Kidney epithelial cell (primary cell): Measurements from ENCODE around the gene CRHR2. TPM values are rescaled to one million over a fixed set of nuclear protein-coding genes. Genes with fewer than 3 reads are reported as not detected.

Source experiments
- DNase-seq: peaks from one replicate; pipeline ENCODE4 v3.0.0-alpha.2; 2010; ENCODE audit warnings: low read depth
- H3K27me3 ChIP-seq: 2 replicates; pipeline ENCODE4 v1.6.0; 2011; ENCODE audit warnings: low read length; ENCODE audit not compliant: control insufficient read depth, insufficient read depth
- H3K36me3 ChIP-seq: 2 replicates; pipeline ENCODE4 v1.5.1; 2011; ENCODE audit warnings: low read length; ENCODE audit not compliant: control insufficient read depth, insufficient read depth
- H3K4me3 ChIP-seq: 2 replicates; pipeline ENCODE4 v1.5.1; 2011; ENCODE audit warnings: low read depth, mild to moderate bottlenecking, control low read depth, low read length
- total RNA-seq: library from RNA; depleted of rRNA; stranded (reverse); fragments of >200 nt; gene quantifications from 2 replicates; pipeline ENCODE4 v1.2.3, GENCODE V29; 2015
- TF ChIP-seq, protein P1 (sequence below): IDR thresholded peaks from 2 replicates; pipeline ENCODE4 v1.5.1; 2011; ENCODE audit warnings: mild to moderate bottlenecking, moderate library complexity, low read length, control low read depth, inconsistent platforms; ENCODE audit not compliant: insufficient read depth, poor library complexity, severe bottlenecking

Gene CRHR2
- total RNA-seq, 1 donor from 2014 or later = not detected

DNA sequence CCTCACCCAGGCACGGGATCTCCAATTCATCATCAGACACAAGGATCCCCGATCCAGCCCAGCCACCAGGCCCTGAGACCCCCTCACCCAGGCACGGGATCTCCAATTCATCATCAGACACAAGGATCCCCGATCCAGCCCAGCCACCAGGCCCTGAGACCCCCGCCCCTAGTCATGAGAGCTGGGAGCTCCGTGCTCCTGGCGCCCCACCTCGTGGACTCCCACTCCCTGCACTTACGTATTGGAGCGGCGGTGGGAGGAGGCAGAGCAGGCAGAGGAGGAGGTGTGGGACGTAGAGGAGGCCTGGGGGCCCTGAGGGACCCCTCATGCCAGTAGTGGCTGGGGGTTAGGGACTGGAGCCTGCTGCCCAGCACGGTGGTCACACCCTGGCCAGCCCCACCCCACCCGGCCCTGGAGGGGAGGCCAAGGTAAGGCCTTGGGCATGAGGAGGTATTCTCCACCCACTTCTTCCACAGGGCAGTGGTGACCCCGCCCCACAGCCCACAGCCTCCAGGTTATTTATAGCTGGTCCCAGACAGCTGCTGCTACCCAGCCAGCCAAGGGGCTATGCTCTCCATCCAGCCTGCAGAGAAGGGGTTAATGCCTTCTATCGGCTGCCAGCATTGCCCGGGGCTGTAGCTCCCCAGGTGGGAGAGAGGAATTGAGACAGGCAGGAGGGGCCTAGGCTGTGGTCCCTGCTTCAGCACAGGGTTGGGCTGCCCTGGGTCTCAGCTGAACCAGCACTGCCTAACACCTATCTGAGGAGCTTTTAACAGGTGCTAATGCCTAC is 17.6 kb upstream of the CRHR2 start:
- no peak for DNase-seq
- peaks cover 20% of the 10 kb centered on the region for H3K27me3 ChIP-seq
- no peak overlapping the region for H3K4me3 ChIP-seq
- TF ChIP-seq, protein P1, sequence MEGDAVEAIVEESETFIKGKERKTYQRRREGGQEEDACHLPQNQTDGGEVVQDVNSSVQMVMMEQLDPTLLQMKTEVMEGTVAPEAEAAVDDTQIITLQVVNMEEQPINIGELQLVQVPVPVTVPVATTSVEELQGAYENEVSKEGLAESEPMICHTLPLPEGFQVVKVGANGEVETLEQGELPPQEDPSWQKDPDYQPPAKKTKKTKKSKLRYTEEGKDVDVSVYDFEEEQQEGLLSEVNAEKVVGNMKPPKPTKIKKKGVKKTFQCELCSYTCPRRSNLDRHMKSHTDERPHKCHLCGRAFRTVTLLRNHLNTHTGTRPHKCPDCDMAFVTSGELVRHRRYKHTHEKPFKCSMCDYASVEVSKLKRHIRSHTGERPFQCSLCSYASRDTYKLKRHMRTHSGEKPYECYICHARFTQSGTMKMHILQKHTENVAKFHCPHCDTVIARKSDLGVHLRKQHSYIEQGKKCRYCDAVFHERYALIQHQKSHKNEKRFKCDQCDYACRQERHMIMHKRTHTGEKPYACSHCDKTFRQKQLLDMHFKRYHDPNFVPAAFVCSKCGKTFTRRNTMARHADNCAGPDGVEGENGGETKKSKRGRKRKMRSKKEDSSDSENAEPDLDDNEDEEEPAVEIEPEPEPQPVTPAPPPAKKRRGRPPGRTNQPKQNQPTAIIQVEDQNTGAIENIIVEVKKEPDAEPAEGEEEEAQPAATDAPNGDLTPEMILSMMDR = no peak
- H3K36me3 ChIP-seq = no peaks in the 10 kb centered on the region

GRCh38 chr7:30698481-30698880 is 16.2 kb upstream of the CRHR2 start:
- no peaks in the 10 kb centered on the region for H3K36me3 ChIP-seq
- no peak overlapping the region for H3K4me3 ChIP-seq
- DNase-seq = no peak
- H3K27me3 ChIP-seq = peaks cover 20% of the 10 kb centered on the region
- TF ChIP-seq, protein P1 = no peak

DNA sequence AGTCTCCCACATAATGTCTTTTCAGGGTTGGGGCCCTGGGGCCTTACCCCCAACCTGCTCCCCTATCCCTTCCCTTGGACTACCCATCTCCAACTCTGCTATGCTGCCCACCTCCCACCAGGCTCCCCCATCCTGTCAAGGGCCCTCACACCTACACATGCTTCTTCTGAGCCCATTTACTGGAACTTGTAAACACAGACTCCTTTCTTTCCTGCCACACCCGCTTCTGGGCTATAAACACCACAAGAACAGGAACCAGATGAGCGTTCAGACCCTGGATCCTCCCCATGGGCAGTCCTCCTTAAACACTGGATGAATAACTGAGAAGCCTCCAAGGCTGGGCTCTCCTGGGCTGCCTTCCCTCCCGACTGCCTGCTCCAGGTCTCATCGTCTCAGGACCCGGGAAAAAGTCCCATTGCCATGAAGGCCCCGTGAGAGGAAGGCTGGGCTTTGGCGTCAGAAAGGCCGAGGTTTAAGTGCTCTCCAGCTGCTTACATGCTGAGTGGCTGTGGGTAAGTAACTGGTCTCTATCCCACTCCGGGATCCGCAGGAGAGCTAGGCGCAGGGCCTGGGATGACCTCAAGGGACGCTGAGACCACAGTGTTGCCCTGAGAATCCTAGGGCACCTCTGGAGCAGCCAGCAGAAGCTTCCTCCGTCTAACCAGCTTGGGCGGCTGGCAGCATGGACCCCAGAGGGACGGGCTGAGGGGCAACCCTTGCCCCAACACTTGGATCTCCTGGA is 15.6 kb upstream of the CRHR2 start:
- peaks cover 20% of the 10 kb centered on the region for H3K27me3 ChIP-seq
- DNase-seq = no peak
- no peak overlapping the region for H3K4me3 ChIP-seq
- TF ChIP-seq, protein P1 = no peak
- H3K36me3 ChIP-seq = no peaks in the 10 kb centered on the region

GRCh38 chr7:30694774-30695721 is 12.8 kb upstream of the CRHR2 start:
- Histone ChIP-seq H3K4me3 (no peak overlapping the region), H3K27me3 (peaks cover 19% of the 10 kb centered on the region), H3K36me3 (no peaks in the 10 kb centered on the region)
- TF ChIP-seq, protein P1 = no peak
- DNase-seq = no peak

- no peaks in the 10 kb centered on the region for H3K36me3 ChIP-seq
- DNase-seq = no peak
- TF ChIP-seq, protein P1 = no peak
- no peak overlapping the region for H3K4me3 ChIP-seq
- peaks cover 18% of the 10 kb centered on the region for H3K27me3 ChIP-seq
These were observed 12.0 kb upstream of the CRHR2 start for GRCh38 chr7:30694218-30694745.
